SU-DHL-6 (cell line): ENCODE data around the gene TMF1.

Source experiments
- EZH2phosphoT487 ChIP-seq: fragments of 200-600 bp; sonication (generic), shearing (Covaris generic); conservative IDR thresholded peaks from 2 replicates; pipeline ENCODE4 v1.6.1; 2018; ENCODE audit warnings: mild to moderate bottlenecking, antibody characterized with exemption, low read length, moderate library complexity, mixed read lengths
- TF ChIP-seq, protein P1 (sequence below): fragments of 200-600 bp; sonication (generic); IDR thresholded peaks from one replicate; pipeline ENCODE4 v1.5.1; 2017; ENCODE audit warnings: antibody characterized with exemption, mild to moderate bottlenecking, low read length, moderate library complexity; ENCODE audit not compliant: insufficient read depth, poor library complexity, severe bottlenecking

DNA sequence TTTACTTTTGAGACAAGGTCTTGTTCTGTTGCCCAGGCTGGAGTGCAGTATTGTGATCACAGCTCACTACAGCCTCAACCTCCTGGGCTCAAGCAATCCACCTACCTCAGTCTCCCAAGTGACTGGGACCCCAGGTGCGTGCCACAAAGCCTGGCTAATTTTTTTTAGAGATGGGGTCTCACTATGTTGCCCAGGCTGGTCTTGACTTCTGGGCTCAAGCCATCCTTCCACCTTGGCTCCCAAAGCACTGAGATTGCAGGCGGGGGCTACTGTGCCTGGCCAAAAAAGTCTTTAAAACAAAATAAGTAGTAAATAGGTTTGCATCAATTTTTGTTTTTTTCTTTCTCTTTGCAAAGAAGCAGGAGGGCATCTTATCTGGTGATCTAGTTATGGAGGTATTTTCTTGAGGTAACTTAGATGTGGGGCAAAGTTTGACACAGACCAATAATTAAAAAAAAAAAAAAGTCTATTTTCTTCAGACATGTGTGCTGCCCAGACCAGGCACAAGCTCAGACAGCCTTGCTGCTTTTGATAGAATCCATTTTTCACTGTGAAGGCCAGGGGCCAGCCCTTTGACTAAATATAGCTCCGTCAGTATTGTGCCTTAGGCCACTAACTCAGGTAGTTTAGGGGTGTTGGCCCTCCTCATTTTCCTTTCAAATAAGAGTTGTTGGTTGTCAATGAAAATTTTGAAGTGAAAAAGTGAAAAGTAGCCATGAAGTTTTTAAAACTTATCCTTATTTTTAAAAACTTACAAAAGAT, 35.1 kb upstream of the TMF1 start:
- TF ChIP-seq, protein P1, sequence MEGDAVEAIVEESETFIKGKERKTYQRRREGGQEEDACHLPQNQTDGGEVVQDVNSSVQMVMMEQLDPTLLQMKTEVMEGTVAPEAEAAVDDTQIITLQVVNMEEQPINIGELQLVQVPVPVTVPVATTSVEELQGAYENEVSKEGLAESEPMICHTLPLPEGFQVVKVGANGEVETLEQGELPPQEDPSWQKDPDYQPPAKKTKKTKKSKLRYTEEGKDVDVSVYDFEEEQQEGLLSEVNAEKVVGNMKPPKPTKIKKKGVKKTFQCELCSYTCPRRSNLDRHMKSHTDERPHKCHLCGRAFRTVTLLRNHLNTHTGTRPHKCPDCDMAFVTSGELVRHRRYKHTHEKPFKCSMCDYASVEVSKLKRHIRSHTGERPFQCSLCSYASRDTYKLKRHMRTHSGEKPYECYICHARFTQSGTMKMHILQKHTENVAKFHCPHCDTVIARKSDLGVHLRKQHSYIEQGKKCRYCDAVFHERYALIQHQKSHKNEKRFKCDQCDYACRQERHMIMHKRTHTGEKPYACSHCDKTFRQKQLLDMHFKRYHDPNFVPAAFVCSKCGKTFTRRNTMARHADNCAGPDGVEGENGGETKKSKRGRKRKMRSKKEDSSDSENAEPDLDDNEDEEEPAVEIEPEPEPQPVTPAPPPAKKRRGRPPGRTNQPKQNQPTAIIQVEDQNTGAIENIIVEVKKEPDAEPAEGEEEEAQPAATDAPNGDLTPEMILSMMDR = no peak
- TF ChIP-seq EZH2phosphoT487 = no peak
